Activated CD8-positive, alpha-beta memory T cell treated with anti-CD3 and anti-CD28 coated beads for 48 hours (primary cell): ENCODE data around the gene G2E3.
"Not testable (repeated sequence)": the region's sequence is repeated elsewhere in the genome, so short reads cannot be mapped to it uniquely, and the experiment has no call there.

Experiments
- DNase-seq, 3 experiments: peaks; one replicate each; pipeline ENCODE4 v3.0.0-alpha.2; 2020; ENCODE audit warnings: low read depth in 2 of 3, low spot score in 2 of 3

Gene G2E3

DNA sequence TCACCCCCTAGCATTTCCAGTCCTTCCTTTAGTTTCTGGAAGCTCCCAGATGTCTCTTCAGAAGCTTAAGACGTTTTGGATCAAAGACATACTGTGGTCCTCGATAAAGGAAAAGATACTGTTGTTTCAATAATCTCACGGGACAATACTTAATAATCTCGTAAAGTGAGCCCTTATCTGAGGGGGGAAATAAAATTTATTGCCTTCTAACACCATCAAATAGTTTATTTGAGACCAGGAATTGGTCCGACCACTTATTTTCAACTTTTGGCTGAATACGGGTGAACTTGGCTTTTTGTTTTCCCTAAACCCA, 640 bp upstream of the G2E3 start:
- no peak for DNase-seq

DNA sequence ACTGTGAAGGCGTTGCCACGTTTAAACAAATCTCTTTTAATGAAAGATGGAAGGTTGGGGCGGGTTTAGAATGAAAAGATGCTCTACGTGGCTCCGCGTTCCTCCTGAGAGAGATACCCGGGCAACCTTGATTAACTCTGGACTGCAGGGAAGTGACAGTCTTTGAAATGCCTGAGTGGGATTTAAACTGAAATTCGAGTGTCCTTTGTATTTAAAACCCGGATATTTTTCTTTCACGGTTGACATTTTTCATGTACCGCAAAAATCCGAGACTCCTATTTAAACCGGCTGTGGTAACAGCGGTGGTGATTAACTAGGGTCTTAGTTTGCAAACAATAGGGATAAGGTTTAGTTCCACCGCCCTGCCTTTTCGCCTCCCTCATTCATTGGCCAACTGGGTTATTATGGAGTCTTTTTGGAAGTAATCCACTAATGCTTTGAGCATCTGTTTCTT, 707 bp downstream of the G2E3 start:
- no peak for DNase-seq

DNA sequence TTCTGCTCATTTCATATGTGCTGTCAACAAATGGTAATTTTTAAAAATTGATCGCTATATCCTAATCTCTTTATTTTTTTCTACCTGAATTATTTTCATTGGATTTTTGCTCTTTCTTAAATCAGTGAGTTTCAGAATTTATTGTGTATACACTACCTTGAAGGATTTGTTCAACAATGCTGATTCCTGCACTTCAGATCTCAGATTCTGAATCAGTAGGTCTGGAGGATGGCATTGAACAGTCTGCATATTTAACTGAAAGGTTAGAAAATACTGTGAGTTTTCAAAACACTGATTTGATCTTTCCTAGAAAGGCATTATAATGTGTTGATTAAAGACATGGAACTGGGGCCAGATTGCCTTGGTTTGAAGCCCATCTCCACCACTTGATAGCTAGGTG, 1.6 kb downstream of the G2E3 start:
- no peak for DNase-seq

DNA sequence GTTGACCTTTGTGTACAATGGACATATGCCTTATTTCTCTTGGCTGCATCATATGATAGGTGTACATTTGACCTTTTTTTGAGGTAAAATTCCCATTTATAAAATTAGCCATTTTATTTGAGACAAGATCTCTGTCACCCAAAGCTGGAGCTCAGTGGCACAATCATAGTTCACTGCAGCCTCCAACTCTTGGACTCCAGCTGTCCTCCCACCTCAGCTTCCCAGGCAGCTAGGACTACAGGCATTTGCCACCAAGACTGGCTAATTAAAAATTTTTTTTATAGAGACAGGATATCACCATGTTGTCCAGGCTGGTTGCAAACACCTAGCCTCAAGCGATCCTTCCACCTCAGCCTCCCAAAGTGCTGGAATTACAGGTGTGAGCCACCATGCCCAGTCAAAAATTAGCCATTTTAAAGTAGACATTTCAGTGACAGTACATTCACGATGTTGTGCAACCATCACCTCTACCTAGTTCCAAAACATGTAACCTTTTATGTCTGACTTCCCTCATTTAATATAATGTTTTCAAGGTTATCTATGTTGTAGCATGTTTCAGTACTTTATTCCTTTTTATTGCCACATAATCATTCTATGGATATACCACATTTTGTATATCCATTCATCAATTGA, 5.4 kb downstream of the G2E3 start:
- no peak for DNase-seq

DNA sequence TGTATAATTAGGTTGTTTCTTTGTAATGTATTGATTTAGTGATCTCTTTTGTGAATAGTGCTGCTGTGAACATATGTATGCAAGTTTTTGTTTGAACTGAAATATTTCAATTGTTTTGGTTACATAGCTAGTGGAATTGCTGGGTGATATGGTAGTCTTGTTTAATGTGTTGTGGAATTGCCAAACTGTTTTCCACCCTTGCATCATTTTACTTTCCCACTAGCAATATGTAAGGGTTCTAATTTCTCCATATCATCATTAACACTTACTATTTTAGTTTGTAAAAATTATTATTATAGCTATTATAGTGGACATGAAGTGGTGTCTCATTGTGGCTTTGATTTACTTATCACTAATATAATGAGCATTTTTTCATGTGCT, 5.9 kb downstream of the G2E3 start:
- no peak for DNase-seq

GRCh38 chr14:30569216-30569902, 10.4 kb downstream of the G2E3 start:
- no peak for DNase-seq

- no peak for DNase-seq
Measured at GRCh38 chr14:30569903-30570226, 10.9 kb downstream of the G2E3 start.

GRCh38 chr14:30572237-30572636, 13.3 kb downstream of the G2E3 start:
- no peak for DNase-seq

DNA sequence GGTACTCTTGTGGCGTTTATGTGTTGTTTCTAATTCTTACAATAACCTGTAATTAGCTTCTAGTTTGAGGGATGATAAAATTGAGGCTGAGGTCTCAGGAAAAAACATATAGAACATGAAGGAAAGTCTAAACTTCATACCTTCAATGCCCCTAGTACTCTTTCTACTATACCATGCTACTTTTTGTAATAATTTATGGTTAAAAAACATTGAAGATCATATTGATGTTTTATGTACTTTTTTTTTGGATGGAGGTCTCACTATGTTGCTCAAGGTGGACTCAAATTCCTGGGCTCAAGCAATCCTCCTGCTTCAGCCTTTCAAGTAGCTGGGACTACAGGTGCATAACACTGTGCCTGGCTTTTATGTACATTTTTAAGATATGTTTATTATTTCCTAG, 13.8 kb downstream of the G2E3 start:
- DNase-seq, result no peak

GRCh38 chr14:30573226-30573814, 14.4 kb downstream of the G2E3 start:
- no peak for DNase-seq

GRCh38 chr14:30573966-30574365, 15.0 kb downstream of the G2E3 start:
- DNase-seq, result no peak

DNA sequence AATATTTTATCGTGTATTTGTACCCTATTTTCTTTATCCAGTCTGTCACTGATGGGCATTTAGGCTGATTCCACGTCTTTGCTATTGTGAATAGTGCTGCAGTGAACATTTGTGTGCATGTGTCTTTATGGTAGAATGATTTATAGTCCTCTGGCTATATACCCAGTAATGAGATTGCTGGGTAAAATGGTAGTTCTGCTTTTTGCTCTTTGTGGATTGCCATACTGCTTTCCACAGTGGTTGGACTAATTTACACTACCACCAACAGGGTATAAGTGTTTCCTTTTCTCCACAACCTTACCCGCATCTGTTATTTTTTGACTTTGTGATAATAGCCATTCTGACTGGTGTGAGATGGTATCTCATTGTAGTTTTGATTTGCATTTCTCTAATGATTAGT, 15.8 kb downstream of the G2E3 start:
- not testable (repeated sequence) for DNase-seq

- DNase-seq, result not testable (repeated sequence)
Measured at GRCh38 chr14:30576333-30576732, 17.4 kb downstream of the G2E3 start.

- DNase-seq, result no peak
Measured at GRCh38 chr14:30580616-30581282, 21.8 kb downstream of the G2E3 start.

DNA sequence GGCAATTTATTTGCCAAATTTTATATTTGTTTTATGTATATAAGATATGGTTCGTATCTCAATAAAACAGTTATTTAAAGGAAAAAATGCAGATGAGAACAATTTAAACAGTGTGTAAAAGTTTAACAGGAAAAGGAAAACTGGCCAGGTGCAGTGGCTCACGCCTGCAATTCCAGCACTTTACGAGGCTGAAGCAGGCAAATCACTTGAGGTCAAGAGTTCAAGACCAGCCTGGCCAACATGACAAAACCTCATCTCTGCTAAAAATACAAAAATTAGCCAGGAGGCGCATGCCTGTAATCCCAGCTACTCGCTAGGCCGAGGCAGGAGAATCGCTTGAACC, 22.3 kb downstream of the G2E3 start:
- no peak for DNase-seq

GRCh38 chr14:30582376-30582775, 23.4 kb downstream of the G2E3 start:
- DNase-seq, result no peak

DNA sequence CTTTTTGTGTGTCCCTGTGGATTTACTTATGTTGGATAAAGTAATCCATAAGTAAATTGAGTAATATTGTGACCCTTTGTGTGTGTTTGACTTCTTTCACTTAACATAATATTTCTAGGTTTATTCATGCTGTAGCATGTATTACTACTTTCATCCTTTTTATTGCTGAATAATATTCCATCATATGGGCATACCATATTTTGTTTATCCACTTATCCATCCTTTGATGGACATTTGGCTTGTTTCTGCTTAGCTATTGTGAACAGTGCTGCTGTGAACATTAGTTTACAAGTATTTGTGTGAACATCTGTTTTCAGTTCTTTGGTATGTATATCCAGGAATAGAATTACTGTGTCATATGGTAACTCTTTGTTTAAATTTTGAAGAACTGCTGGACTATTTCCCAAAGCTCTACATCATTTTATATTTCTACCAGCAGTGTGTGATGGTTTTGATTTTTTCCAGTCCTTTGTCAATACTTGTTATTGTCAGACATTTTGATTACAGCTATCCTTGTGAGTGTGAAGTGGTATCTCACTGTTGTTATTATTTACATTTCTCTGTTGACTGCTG, 25.2 kb downstream of the G2E3 start:
- DNase-seq, result no peak

DNA sequence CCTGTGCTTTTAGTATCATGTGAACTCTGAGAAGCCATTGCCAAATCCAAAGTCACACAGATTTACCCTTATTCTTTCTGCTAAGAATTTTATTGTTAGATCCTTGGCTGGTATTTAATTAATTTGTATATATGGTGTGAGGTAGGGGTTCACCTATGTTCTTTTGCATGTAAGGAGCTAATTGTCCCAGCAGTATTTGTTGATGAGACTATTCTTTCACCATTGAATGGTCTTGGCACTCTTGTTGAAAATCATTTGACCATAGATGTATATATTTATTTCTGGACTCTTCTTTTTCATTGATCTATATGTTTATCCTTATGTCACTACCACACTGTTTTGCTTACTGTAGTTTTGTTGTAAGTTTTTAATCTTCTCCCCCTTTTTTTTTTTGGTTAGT, 26.2 kb downstream of the G2E3 start:
- no peak for DNase-seq

DNA sequence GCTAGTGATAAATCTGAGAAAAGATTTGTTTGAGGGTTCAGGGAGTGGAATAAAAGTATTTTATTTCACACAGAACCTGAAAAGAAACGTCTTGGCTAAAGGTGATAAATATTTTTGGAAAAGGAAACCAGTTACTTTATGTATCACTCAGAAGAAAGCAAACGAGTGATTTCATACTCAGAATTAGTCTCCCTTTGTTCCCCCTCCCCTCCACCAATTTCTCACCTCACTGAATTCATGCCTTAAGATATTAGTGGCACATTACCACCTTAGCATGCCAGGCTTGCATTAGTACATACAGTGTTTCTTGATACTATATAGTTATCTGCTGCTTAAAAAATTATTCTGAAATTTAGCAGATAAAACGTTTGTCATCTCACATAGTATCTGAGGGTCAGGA, 28.2 kb downstream of the G2E3 start:
- no peak for DNase-seq

GRCh38 chr14:30588873-30589272, 29.9 kb downstream of the G2E3 start:
- no peak for DNase-seq

- no peak for DNase-seq
Measured at GRCh38 chr14:30596935-30597334, 38.0 kb downstream of the G2E3 start.

GRCh38 chr14:30597504-30597903, 38.5 kb downstream of the G2E3 start:
- DNase-seq, result no peak
